Measurements from ENCODE around the gene WWP2.

WWP2 gene

DNA sequence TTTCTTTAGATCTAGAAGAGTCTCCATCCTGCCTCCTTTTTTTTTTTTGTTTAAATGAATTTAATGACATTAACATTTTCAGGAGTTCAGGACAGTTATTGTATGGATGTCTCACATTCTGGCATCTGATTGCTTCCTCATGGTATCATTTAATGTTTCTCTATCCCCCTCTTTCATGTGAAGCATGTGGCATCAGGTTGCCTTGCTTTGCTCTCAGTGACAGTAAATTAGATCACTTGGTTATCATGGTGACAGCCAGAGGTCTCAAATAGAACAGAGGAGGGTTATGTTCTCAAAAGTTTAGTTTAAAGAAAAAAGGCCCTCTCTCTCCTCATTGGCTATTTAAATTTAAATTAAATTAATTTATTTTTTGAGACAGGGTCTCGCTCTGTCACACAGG lies 74.1 kb downstream of the WWP2 start:
- TF ChIP-seq, protein P1, sequence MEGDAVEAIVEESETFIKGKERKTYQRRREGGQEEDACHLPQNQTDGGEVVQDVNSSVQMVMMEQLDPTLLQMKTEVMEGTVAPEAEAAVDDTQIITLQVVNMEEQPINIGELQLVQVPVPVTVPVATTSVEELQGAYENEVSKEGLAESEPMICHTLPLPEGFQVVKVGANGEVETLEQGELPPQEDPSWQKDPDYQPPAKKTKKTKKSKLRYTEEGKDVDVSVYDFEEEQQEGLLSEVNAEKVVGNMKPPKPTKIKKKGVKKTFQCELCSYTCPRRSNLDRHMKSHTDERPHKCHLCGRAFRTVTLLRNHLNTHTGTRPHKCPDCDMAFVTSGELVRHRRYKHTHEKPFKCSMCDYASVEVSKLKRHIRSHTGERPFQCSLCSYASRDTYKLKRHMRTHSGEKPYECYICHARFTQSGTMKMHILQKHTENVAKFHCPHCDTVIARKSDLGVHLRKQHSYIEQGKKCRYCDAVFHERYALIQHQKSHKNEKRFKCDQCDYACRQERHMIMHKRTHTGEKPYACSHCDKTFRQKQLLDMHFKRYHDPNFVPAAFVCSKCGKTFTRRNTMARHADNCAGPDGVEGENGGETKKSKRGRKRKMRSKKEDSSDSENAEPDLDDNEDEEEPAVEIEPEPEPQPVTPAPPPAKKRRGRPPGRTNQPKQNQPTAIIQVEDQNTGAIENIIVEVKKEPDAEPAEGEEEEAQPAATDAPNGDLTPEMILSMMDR (conservative IDR thresholded peaks at IDR 0.05): no peak
- H3K27ac ChIP-seq: no peak overlapping the region

DNA sequence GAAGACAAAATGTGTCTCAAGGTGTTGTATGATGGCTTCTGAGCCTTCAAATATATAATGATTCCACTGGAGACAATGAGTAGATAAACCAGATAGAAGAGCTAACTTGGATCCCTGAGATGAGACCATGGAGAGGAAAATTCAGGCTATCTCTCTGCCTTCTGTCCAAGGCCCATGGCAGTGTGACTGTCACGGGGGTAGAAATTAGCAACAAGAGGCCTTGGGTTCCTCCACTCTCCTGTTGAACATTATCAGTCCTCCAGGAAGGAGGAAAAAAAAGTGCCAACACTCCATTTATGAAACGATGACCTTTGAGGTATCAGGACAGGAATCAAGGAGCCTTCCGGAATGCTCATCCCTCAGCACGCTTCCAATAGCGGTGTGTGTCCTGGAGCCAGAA lies 75.2 kb downstream of the WWP2 start:
- H3K27ac ChIP-seq: no peak overlapping the region
- TF ChIP-seq, protein P1 (conservative IDR thresholded peaks at IDR 0.05): no peak

DNA sequence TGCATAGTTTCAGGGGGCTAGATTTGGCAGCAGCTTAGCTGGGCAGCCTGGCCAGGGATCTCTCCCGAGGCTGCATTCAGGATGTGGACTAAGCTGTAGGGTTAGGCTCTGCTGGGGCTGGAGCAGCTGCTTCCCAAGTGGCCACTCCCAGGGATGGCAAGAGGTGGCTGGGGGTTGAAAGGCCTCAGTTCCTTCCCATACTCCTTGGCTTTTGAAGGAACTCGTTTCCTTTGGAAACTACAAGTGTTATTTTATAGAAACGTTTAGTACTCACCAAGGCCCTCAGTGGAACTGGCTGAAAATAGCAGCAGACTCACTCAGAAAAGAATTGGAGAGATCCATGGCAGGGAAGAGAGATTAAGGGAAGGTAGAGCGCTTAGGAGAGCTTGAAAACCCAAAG lies 76.4 kb downstream of the WWP2 start:
- no peak overlapping the region for H3K27ac ChIP-seq
- TF ChIP-seq, protein P1 (conservative IDR thresholded peaks at IDR 0.05): no peak

DNA sequence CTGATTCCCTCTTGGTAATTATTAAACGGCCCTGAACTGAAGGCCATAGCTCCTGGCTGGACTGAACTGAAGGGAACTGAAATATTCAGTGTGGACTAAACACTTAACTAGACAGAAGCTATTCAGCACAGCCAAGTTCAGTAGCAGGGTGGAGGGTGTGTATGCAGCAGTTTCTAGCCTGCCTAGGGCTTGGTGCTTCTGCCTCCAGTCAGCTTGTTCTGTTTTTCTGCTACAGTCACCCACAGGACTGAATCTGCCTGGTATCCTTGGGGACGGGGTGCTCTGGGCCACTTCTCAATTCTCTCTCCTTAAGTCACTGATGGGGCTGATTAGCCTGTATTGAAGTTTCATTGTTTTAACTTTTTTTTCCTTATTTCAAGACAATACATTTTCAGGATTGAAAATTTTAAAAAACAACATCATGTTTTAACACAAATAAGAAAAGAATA lies 77.1 kb downstream of the WWP2 start:
- H3K27ac ChIP-seq: no peak overlapping the region
- TF ChIP-seq, protein P1 (conservative IDR thresholded peaks at IDR 0.05): no peak

DNA sequence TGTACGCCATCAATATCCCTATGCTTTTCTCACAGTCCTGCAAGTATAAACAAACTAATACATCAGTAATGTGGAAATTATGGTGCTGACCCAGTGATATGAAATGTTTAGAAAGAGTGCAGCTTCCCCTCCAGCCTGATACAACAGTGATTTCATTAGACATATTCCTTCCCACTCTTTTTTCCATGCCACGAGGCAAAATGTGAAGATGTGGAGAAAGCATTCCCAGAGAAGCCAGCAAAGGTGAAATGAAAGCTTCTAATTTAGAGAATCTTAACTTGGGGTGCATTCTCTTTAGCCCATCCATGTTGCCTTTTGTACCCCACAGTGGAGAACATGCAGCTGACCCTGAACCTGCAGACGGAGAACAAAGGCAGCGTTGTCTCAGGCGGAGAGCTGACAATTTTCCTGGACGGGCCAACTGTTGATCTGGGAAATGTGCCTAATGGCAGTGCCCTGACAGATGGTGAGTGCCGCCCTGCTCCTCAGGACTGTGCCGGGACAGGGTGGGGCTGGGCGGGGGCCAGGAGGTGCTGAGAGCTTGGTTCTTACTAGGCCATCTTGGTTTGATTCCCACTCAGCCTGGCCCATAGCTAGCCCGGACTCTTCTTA lies 77.8 kb downstream of the WWP2 start:
- H3K27ac ChIP-seq: no peak overlapping the region
- TF ChIP-seq, protein P1 (conservative IDR thresholded peaks at IDR 0.05): no peak

DNA sequence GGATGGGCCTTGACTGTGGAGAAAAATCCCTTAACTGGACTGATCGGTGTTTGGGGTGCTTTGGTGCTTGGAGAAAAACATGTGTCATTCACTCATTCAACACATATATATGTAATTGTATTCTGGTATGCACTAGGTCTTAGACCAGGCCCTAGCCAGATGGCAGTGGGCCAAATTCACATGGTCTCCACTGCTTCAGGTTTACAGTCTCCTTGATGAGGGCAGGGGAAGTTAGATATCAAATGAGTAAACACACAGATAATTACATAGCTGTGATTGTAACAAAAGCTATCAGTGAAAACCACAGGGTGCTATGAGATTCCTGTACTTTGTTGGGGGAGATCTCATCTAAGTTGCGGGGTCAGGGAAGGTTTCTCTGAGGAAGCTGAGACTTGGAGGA lies 78.8 kb downstream of the WWP2 start:
- H3K27ac ChIP-seq: no peak overlapping the region

DNA sequence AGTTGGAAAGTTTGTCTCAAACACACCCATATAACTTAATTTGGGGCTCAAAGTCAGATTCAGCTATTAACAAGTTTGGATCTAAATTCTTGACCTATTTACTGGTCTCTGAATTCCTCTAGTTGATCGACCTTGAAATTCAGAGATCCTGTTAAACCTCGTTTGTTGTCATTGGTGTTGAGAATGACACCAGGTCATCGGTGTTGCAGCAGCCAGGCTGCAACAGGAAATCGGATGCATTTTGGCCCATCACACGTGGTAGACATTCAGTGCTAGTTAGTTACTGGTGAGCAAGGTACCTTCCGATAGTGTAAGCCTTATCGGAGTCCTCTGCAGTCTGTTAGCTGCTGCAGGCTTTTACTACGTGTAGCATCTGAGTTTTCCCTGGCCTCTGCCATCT lies 82.3 kb downstream of the WWP2 start:
- TF ChIP-seq, protein P1 (conservative IDR thresholded peaks at IDR 0.05): no peak
- no peak overlapping the region for H3K27ac ChIP-seq

More for the DNA sequence above, 78.8 kb downstream of the WWP2 start:
- TF ChIP-seq, protein P1 (conservative IDR thresholded peaks at IDR 0.05): no peak
